ENCODE measurements around the gene RFX1.

The RFX1 gene

GRCh38 chr19:13952931-13953531, 53.1 kb downstream of the RFX1 start:
- H3K4me1 ChIP-seq (ENCODE audit: low read length), result peaks cover 10% of the 10 kb centered on the region
- H3K9me3 ChIP-seq (replicated peaks; ENCODE audit: insufficient read depth, low read length), result no peaks in the 10 kb centered on the region
- no peak for TF ChIP-seq EZH2 (optimal IDR thresholded peaks at IDR 0.05; ENCODE audit: low read depth, low read length)
- TF ChIP-seq CTCF (IDR thresholded peaks at IDR 0.05; ENCODE audit: low read length), result 0 out of 2 replicates have a peak, but pooled peaks have one; percentile 5
- H4K20me1 ChIP-seq (ENCODE audit: insufficient read depth, low read length), result no peaks in the 10 kb centered on the region
- H3K4me2 ChIP-seq (ENCODE audit: low read depth, low read length), result peak overlapping the region; percentile 93
- DNase-seq, result no peak
- no peaks in the 10 kb centered on the region for H3K9me2 ChIP-seq (replicated peaks; ENCODE audit: insufficient read depth, low read length)
- H3K79me2 ChIP-seq (ENCODE audit: low read length), result peaks cover 21% of the 10 kb centered on the region
- H3K9ac ChIP-seq (ENCODE audit: low read length), result peak overlapping the region; percentile 80
- no peaks in the 10 kb centered on the region for H3K27me3 ChIP-seq (replicated peaks; ENCODE audit: insufficient read depth, low read length)
- H3K36me3 ChIP-seq (replicated peaks; ENCODE audit: insufficient read depth, low read length), result no peaks in the 10 kb centered on the region
- no peak overlapping the region for H2AFZ ChIP-seq (ENCODE audit: low read length)
- H3F3A ChIP-seq (ENCODE audit: insufficient read depth, low read length), result no peaks in the 10 kb centered on the region
- no peak overlapping the region for H3K27ac ChIP-seq (ENCODE audit: low read length)
- H3K4me3 ChIP-seq (ENCODE audit: low read length), result peak overlapping the region; percentile 80

- Histone ChIP-seq H3K9me3 (replicated peaks; ENCODE audit: insufficient read depth, low read length) (no peaks in the 10 kb centered on the region), H3K4me3 (ENCODE audit: low read length) (peak within 1 kb of the TSS; percentile 80), H2AFZ (ENCODE audit: low read length) (peak within 1 kb of the TSS; percentile 65), H3K79me2 (ENCODE audit: low read length) (peaks cover 21% of the 10 kb centered on the region), H3K9ac (ENCODE audit: low read length) (peak within 1 kb of the TSS; percentile 80), H3K4me1 (ENCODE audit: low read length) (peaks cover 10% of the 10 kb centered on the region), H3K27ac (ENCODE audit: low read length) (peak within 1 kb of the TSS; percentile 28; the same call in 1 of the 2 replicates), H4K20me1 (ENCODE audit: insufficient read depth, low read length) (no peaks in the 10 kb centered on the region), H3F3A (ENCODE audit: insufficient read depth, low read length) (no peaks in the 10 kb centered on the region), H3K36me3 (replicated peaks; ENCODE audit: insufficient read depth, low read length) (no peaks in the 10 kb centered on the region), H3K4me2 (ENCODE audit: low read depth, low read length) (peak within 1 kb of the TSS; percentile 93), H3K9me2 (replicated peaks; ENCODE audit: insufficient read depth, low read length) (no peaks in the 10 kb centered on the region), H3K27me3 (replicated peaks; ENCODE audit: insufficient read depth, low read length) (no peaks in the 10 kb centered on the region)
- no peak for TF ChIP-seq EZH2phosphoT487 (IDR thresholded peaks at IDR 0.05; ENCODE audit: low read length)
- TF ChIP-seq CTCF (IDR thresholded peaks at IDR 0.05; ENCODE audit: low read length), result no peak
- no peak for TF ChIP-seq EZH2 (optimal IDR thresholded peaks at IDR 0.05; ENCODE audit: low read depth, low read length)
- DNase-seq, result peak; percentile 100
Observed at GRCh38 chr19:13952154-13952930, 53.8 kb downstream of the RFX1 start, which contains the start of gene DCAF15. TSS of gene DCAF15 (plus strand) at chr19:13952509. CDS start at chr19:13952513, 4 bp downstream.

GRCh38 chr19:13951799-13952153, 54.3 kb downstream of the RFX1 start:
- H3K27me3 ChIP-seq (replicated peaks; ENCODE audit: insufficient read depth, low read length), result no peaks in the 10 kb centered on the region
- no peak for TF ChIP-seq EZH2phosphoT487 (IDR thresholded peaks at IDR 0.05; ENCODE audit: low read length)
- TF ChIP-seq EZH2 (optimal IDR thresholded peaks at IDR 0.05; ENCODE audit: low read depth, low read length), result no peak
- TF ChIP-seq CTCF (IDR thresholded peaks at IDR 0.05; ENCODE audit: low read length), result no peak
- H3K79me2 ChIP-seq (ENCODE audit: low read length), result peaks cover 21% of the 10 kb centered on the region
- H2AFZ ChIP-seq (ENCODE audit: low read length), result peak overlapping the region; percentile 65
- H3F3A ChIP-seq (ENCODE audit: insufficient read depth, low read length), result no peaks in the 10 kb centered on the region
- H3K9me3 ChIP-seq (replicated peaks; ENCODE audit: insufficient read depth, low read length), result no peaks in the 10 kb centered on the region
- no peaks in the 10 kb centered on the region for H3K9me2 ChIP-seq (replicated peaks; ENCODE audit: insufficient read depth, low read length)
- H3K4me2 ChIP-seq (ENCODE audit: low read depth, low read length), result peak overlapping the region; percentile 77
- no peak overlapping the region for H3K27ac ChIP-seq (ENCODE audit: low read length)
- no peaks in the 10 kb centered on the region for H3K36me3 ChIP-seq (replicated peaks; ENCODE audit: insufficient read depth, low read length)
- DNase-seq, result no peak
- peaks cover 10% of the 10 kb centered on the region for H3K4me1 ChIP-seq (ENCODE audit: low read length)
- no peaks in the 10 kb centered on the region for H4K20me1 ChIP-seq (ENCODE audit: insufficient read depth, low read length)
- H3K9ac ChIP-seq (ENCODE audit: low read length), result 0 out of 2 replicates have a peak overlapping the region, but pooled peaks have one; percentile 16
- peak overlapping the region; percentile 64 for H3K4me3 ChIP-seq (ENCODE audit: low read length)

Measured in MM.1S (cell line).